DND-41 (cell line): ENCODE results near the gene GPR107.

ENCODE experiments used
- ATAC-seq: fragments of 200-7000 bp; cut with Tn5 transposase; 3 replicates; pipeline ENCODE4 v1.9.1; 2021; ENCODE audit warnings: low read depth; ENCODE audit not compliant: insufficient read depth
- DNase-seq: peaks from one replicate; pipeline ENCODE4 v3.0.0-alpha.2; 2020
- H2AFZ ChIP-seq: 2 replicates; pipeline ENCODE4 v1.6.0; 2012; ENCODE audit warnings: low read depth, low read length
- H3K27ac ChIP-seq: 2 replicates; pipeline ENCODE4 v1.5.1; 2012; ENCODE audit warnings: low read length, inconsistent platforms
- H3K27me3 ChIP-seq: fragments of 200-600 bp; sonication (generic); 2 replicates; pipeline ENCODE4 v1.6.0; 2012; ENCODE audit warnings: low read length, mild to moderate bottlenecking, inconsistent platforms; ENCODE audit not compliant: insufficient read depth, poor library complexity
- H3K36me3 ChIP-seq: 2 replicates; pipeline ENCODE4 v1.5.1; 2012; ENCODE audit warnings: low read length, inconsistent platforms; ENCODE audit not compliant: insufficient read depth
- H3K4me1 ChIP-seq: 2 replicates; pipeline ENCODE4 v1.5.1; 2012; ENCODE audit warnings: mild to moderate bottlenecking, low read length; ENCODE audit not compliant: insufficient read depth
- H3K4me2 ChIP-seq: 2 replicates; pipeline ENCODE4 v1.6.0; 2012; ENCODE audit warnings: mild to moderate bottlenecking, moderate library complexity, low read length, inconsistent platforms; ENCODE audit not compliant: insufficient read depth
- H3K4me3 ChIP-seq, 2 experiments: fragments of 200-600 bp in 1 of 2; shearing (Covaris generic) in 1 of 2; 2 replicates each; pipeline ENCODE4 v1.5.1; 2012 to 2016; ENCODE audit warnings: inconsistent platforms in 2 of 2, low read length in 2 of 2, mild to moderate bottlenecking in 2 of 2, low read depth in 1 of 2, moderate library complexity in 1 of 2
- H3K79me2 ChIP-seq: 2 replicates; pipeline ENCODE4 v1.6.0; 2012; ENCODE audit warnings: low read length, inconsistent platforms; ENCODE audit not compliant: insufficient read depth
- H3K9ac ChIP-seq: 2 replicates; pipeline ENCODE4 v1.6.0; 2012; ENCODE audit warnings: low read depth, mild to moderate bottlenecking, inconsistent platforms, low read length, moderate library complexity
- H3K9me3 ChIP-seq: 2 replicates; pipeline ENCODE4 v1.5.1; 2012; ENCODE audit warnings: low read length, moderate library complexity, mild to moderate bottlenecking, inconsistent platforms; ENCODE audit not compliant: insufficient read depth, severe bottlenecking
- H4K20me1 ChIP-seq: 2 replicates; pipeline ENCODE4 v1.6.0; 2012; ENCODE audit warnings: low read length; ENCODE audit not compliant: insufficient read depth
- EZH2 ChIP-seq: IDR thresholded peaks from 3 replicates; pipeline ENCODE4 v1.6.1; 2012; ENCODE audit warnings: borderline replicate concordance, low read depth, mild to moderate bottlenecking, moderate library complexity, low read length, inconsistent platforms; ENCODE audit not compliant: severe bottlenecking
- TF ChIP-seq, protein P1 (sequence below): IDR thresholded peaks from 2 replicates; pipeline ENCODE4 v1.5.1; 2012; ENCODE audit warnings: borderline replicate concordance, low read length, moderate library complexity, mild to moderate bottlenecking; ENCODE audit not compliant: poor library complexity, severe bottlenecking; ENCODE audit errors: extremely low read depth

The GPR107 gene

DNA sequence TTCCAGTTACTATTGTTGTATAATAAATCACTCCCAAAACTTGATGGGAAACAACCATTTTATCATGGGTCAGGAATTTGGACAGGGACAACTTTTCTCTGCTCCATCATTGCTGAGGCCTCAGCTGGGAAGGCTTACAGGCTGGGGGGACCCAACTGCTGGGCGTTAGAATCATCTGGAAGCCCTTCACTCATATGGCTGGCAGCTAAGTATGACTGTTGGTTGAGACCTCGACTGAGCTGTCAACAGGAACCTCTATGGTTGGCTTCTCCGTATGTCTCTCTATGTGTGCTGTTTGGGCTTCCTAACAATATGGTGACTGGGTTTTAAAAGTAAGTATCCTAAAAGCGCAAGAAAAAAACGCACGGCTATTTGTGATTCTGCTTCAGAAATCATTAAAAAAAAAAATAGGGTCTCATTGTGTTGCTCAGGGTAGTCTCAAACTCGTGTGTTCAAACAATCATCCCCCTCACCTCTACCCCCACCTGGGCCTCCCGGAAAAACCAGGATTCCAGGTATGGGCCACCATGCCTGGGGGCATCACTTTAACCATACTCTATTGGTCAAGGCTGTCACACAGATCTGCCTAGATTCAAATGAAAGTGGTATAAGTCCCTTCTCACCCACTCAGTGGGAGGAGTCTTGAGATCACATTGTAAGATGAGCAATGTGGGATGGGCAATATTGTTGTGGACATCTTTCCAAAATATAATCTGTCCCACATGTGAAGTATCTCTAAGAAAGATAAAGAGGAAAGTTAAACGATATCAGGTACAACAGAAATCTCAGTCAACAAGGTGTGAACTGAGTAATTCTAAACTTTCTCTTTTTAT lies 26.0 kb upstream of the GPR107 start:
- Histone ChIP-seq H4K20me1 (peaks cover 93% of the 10 kb centered on the region), H3K9ac (no peak overlapping the region), H3K4me1 (peaks cover 18% of the 10 kb centered on the region), H3K79me2 (peaks cover 99% of the 10 kb centered on the region), H2AFZ (no peak overlapping the region), H3K4me3 (no peak overlapping the region), H3K27ac (no peak overlapping the region; the same call in 1 of the 2 replicates), H3K9me3 (no peaks in the 10 kb centered on the region), H3K36me3 (peaks cover 46% of the 10 kb centered on the region), H3K27me3 (no peaks in the 10 kb centered on the region), H3K4me2 (no peak overlapping the region)
- TF ChIP-seq, protein P1, sequence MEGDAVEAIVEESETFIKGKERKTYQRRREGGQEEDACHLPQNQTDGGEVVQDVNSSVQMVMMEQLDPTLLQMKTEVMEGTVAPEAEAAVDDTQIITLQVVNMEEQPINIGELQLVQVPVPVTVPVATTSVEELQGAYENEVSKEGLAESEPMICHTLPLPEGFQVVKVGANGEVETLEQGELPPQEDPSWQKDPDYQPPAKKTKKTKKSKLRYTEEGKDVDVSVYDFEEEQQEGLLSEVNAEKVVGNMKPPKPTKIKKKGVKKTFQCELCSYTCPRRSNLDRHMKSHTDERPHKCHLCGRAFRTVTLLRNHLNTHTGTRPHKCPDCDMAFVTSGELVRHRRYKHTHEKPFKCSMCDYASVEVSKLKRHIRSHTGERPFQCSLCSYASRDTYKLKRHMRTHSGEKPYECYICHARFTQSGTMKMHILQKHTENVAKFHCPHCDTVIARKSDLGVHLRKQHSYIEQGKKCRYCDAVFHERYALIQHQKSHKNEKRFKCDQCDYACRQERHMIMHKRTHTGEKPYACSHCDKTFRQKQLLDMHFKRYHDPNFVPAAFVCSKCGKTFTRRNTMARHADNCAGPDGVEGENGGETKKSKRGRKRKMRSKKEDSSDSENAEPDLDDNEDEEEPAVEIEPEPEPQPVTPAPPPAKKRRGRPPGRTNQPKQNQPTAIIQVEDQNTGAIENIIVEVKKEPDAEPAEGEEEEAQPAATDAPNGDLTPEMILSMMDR, result no peak
- TF ChIP-seq EZH2, result no peak
- ATAC-seq (no peak), DNase-seq (no peak)

DNA sequence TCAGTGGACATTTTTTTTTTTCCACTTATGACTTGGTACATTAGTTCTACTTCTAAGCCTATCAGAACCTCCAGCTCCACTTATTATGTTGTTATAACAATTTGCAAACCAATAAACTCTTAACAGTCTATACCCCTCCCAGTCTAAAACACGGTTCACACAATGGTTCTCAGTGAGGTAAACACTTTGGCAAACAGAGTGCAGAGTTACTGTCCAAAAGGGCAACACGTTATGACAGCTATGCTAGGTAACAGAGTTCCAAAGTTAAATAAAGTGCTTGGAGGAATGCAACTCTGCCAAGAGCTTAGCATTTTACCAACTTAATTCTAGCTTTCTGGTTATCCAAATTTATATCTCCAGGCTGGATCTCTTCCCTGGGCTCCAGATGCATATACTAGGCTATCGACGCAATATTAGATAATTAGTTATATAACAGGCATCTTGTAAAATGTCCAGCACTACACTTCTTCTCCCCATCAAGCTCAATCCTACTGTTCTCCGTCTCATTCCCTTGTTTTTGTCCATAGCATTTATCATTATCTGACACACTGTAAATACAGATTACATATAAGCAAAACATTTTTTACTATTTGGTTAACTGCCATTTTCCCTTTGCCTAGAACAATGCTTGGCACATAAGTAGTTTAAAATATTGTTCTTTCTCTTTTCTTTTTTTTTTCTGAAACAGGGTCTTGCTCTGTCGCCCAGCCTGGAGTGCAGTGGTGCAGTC lies 25.0 kb upstream of the GPR107 start:
- no peak for ATAC-seq
- peaks cover 93% of the 10 kb centered on the region for H4K20me1 ChIP-seq
- no peak overlapping the region for H3K9ac ChIP-seq
- H3K36me3 ChIP-seq, result peaks cover 43% of the 10 kb centered on the region
- no peaks in the 10 kb centered on the region for H3K27me3 ChIP-seq
- no peak for DNase-seq
- H3K4me3 ChIP-seq, result no peak overlapping the region
- H3K9me3 ChIP-seq, result no peaks in the 10 kb centered on the region
- H3K27ac ChIP-seq, result no peak overlapping the region
- no peak for TF ChIP-seq EZH2
- TF ChIP-seq, protein P1, result no peak
- peaks cover 27% of the 10 kb centered on the region for H3K4me1 ChIP-seq
- no peak overlapping the region for H3K4me2 ChIP-seq
- no peak overlapping the region for H2AFZ ChIP-seq
- H3K79me2 ChIP-seq, result peaks cover 99% of the 10 kb centered on the region

DNA sequence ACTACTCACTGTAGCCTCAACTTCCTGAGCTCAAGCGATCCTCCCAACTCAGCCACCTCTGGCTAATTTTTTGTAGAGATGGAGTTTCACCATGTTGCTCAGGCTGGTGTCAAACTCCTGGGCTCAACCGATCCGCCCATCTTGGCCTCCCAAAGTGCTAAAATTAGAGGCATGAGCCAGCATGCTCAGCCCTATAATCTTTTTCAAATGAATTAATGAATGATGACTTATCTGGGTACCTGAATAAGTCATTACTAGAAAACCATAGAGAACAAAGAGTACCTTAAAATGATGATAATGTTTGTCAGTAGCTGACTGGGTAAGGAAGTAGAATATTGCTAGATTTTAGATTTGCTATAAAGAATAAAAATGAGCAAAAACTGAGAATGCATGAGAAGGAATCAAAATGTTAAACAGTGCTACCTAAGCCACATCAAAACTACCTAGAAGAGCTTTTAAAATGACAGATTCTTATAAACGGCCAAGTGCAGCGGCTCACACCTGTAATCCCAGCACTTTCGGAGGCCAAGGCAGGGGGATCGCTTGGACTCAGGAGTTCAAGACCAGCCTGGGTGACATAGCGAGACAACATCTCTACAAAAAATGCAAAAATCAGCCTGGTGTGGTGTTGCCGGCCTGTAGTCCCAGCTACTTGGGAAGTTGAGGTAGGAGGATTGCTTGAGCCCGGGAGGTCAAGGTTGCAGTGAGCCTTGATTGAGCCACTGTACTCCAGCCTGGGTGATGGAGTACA lies 24.3 kb upstream of the GPR107 start:
- H3K9ac ChIP-seq, result no peak overlapping the region
- H3K27ac ChIP-seq, result no peak overlapping the region
- H3K9me3 ChIP-seq, result no peaks in the 10 kb centered on the region
- H3K79me2 ChIP-seq, result peaks cover 99% of the 10 kb centered on the region
- H3K4me1 ChIP-seq, result peaks cover 31% of the 10 kb centered on the region
- H2AFZ ChIP-seq, result no peak overlapping the region
- no peak overlapping the region for H3K4me2 ChIP-seq
- H3K4me3 ChIP-seq, result no peak overlapping the region
- H3K36me3 ChIP-seq, result peaks cover 45% of the 10 kb centered on the region
- DNase-seq, result no peak
- TF ChIP-seq, protein P1, result no peak
- no peak for TF ChIP-seq EZH2
- no peak for ATAC-seq
- H3K27me3 ChIP-seq, result no peaks in the 10 kb centered on the region
- H4K20me1 ChIP-seq, result peaks cover 91% of the 10 kb centered on the region
